Panc1 (cell line): ENCODE measurements around the gene SF3A1.

Experiments used
- CTCF ChIP-seq: fragments of 450-650 bp; IDR thresholded peaks from 2 replicates; pipeline ENCODE4 v1.5.1; 2017; ENCODE audit warnings: mild to moderate bottlenecking
- POLR2AphosphoS5 ChIP-seq: IDR thresholded peaks from 2 replicates; pipeline ENCODE4 v1.6.1; 2012; ENCODE audit warnings: mild to moderate bottlenecking, low read depth, low read length, moderate library complexity
- REST ChIP-seq, 2 experiments: IDR thresholded peaks; 2 replicates each; pipeline ENCODE4 v1.6.1; 2011 to 2012; ENCODE audit warnings: low read depth in 2 of 2, control low read depth in 1 of 2, low read length in 1 of 2, mild to moderate bottlenecking in 1 of 2, moderate library complexity in 1 of 2; ENCODE audit not compliant: insufficient read depth in 1 of 2
- SIN3A ChIP-seq: IDR thresholded peaks from 2 replicates; pipeline ENCODE4 v1.6.1; 2012; ENCODE audit warnings: low read depth, mild to moderate bottlenecking, low read length, moderate library complexity, borderline replicate concordance; ENCODE audit not compliant: insufficient read depth
- TCF7L2 ChIP-seq: IDR thresholded peaks from 2 replicates; pipeline ENCODE4 v1.6.1; 2011; ENCODE audit warnings: mild to moderate bottlenecking, low read depth, low read length, inconsistent platforms

- TF ChIP-seq CTCF (no peak), POLR2AphosphoS5 (no peak), REST (IDR thresholded peaks at IDR 0.05; ENCODE audit: insufficient read depth in 1 of 2, low read depth in 2 of 2, low read length in 1 of 2) (no peak), TCF7L2 (no peak), SIN3A (no peak)
Measured at GRCh38 chr22:30380011-30380410, 23.3 kb upstream of the SF3A1 start.
